PFSK-1 (cell line): ENCODE results near the gene LTV1.

Experiments
- FOXP2 ChIP-seq: optimal IDR thresholded peaks from 2 replicates; pipeline ENCODE3; 2011; ENCODE audit warnings: borderline replicate concordance, control low read depth, inconsistent platforms; ENCODE audit not compliant: insufficient read depth; ENCODE audit errors: extremely low read length, extremely low read depth
- POLR2AphosphoS5 ChIP-seq: IDR thresholded peaks from 2 replicates; pipeline ENCODE4 v1.6.1; 2012; ENCODE audit warnings: low read depth, mild to moderate bottlenecking, control low read depth, low read length, moderate library complexity
- REST ChIP-seq, 2 experiments: IDR thresholded peaks; 2 replicates each; pipeline versions ENCODE4 v1.6.1 to v1.8.0; 2011 to 2012; ENCODE audit warnings: low read depth in 2 of 2, low read length in 2 of 2, control low read depth in 1 of 2, inconsistent platforms in 1 of 2, mild to moderate bottlenecking in 1 of 2, moderate library complexity in 1 of 2; ENCODE audit not compliant: insufficient read depth in 1 of 2
- SIN3A ChIP-seq: IDR thresholded peaks from 2 replicates; pipeline ENCODE4 v1.6.1; 2012; ENCODE audit warnings: mild to moderate bottlenecking, low read length, moderate library complexity, borderline replicate concordance; ENCODE audit not compliant: insufficient read depth
- TAF1 ChIP-seq: IDR thresholded peaks from 2 replicates; pipeline ENCODE4 v1.6.1; 2012; ENCODE audit warnings: low read length, control low read depth, borderline replicate concordance; ENCODE audit not compliant: insufficient read depth

Gene LTV1

GRCh38 chr6:143885116-143885515 is 42.0 kb downstream of the LTV1 start:
- TF ChIP-seq POLR2AphosphoS5, result no peak
- TF ChIP-seq REST (IDR thresholded peaks at IDR 0.05; ENCODE audit: insufficient read depth in 1 of 2, low read depth in 2 of 2, low read length in 2 of 2), result no peak
- TF ChIP-seq FOXP2, result no peak
- TF ChIP-seq SIN3A, result no peak

- TF ChIP-seq REST (IDR thresholded peaks at IDR 0.05; ENCODE audit: insufficient read depth in 1 of 2, low read depth in 2 of 2, low read length in 2 of 2) (no peak), POLR2AphosphoS5 (no peak), TAF1 (no peak), FOXP2 (no peak), SIN3A (no peak)
Measured at GRCh38 chr6:143894655-143895054, 51.5 kb downstream of the LTV1 start.

GRCh38 chr6:143896126-143896860 is 53.2 kb downstream of the LTV1 start:
- no peak for TF ChIP-seq REST (IDR thresholded peaks at IDR 0.05; ENCODE audit: insufficient read depth in 1 of 2, low read depth in 2 of 2, low read length in 2 of 2)

GRCh38 chr6:143900358-143900757 is 57.2 kb downstream of the LTV1 start:
- TF ChIP-seq FOXP2 (no peak), SIN3A (no peak), POLR2AphosphoS5 (no peak), REST (IDR thresholded peaks at IDR 0.05; ENCODE audit: insufficient read depth in 1 of 2, low read depth in 2 of 2, low read length in 2 of 2) (no peak), TAF1 (no peak)

- TF ChIP-seq TAF1, result no peak
- TF ChIP-seq POLR2AphosphoS5, result no peak
- no peak for TF ChIP-seq SIN3A
- TF ChIP-seq REST (IDR thresholded peaks at IDR 0.05; ENCODE audit: insufficient read depth in 1 of 2, low read depth in 2 of 2, low read length in 2 of 2), result no peak
- TF ChIP-seq FOXP2, result no peak
Measured at GRCh38 chr6:143901885-143902750, 59.0 kb downstream of the LTV1 start.
